Activated CD4-positive, alpha-beta T cell treated with anti-CD3 and anti-CD28 coated beads for 36 hours (primary cell): ENCODE measurements around the gene CCL11. TPM values are rescaled to one million over a fixed set of nuclear protein-coding genes. Genes with fewer than 3 reads are reported as not detected.

ENCODE experiments used
- ATAC-seq: fragments of 200-7000 bp; cut with Tn5 transposase; one replicate; pipeline ENCODE4 v1.10.0; 2021; ENCODE audit warnings: mild to moderate bottlenecking, moderate library complexity
- CTCF ChIA-PET: fragments of 350-600 bp; sonication (Branson Sonifier 250); formaldehyde crosslinking; loops from one replicate; lab custom pipeline; 2021; ENCODE audit warnings: antibody characterized with exemption; lab: Charles Lee
- POLR2A ChIA-PET: fragments of 350-600 bp; sonication (Branson Sonifier 250); formaldehyde crosslinking; loops from one replicate; lab custom pipeline; 2021; ENCODE audit warnings: antibody characterized with exemption, inconsistent platforms; lab: Charles Lee
- DNase-seq: peaks from one replicate; pipeline ENCODE4 v3.0.0-alpha.2; 2020
- H3K27ac Mint-ChIP-seq: one replicate; pipeline ENCODE4 v1.8.0; 2021; ENCODE audit warnings: mixed read lengths
- H3K27me3 Mint-ChIP-seq: one replicate; pipeline ENCODE4 v1.8.0; 2021; ENCODE audit warnings: mixed read lengths
- H3K36me3 Mint-ChIP-seq: one replicate; pipeline ENCODE4 v1.8.0; 2021; ENCODE audit warnings: low read depth, mixed read lengths
- H3K4me1 Mint-ChIP-seq: one replicate; pipeline ENCODE4 v1.8.0; 2021; ENCODE audit warnings: mixed read lengths
- H3K4me3 Mint-ChIP-seq: one replicate; pipeline ENCODE4 v1.8.0; 2021; ENCODE audit warnings: mild to moderate bottlenecking, moderate library complexity, mixed read lengths
- H3K9me3 Mint-ChIP-seq: one replicate; pipeline ENCODE4 v1.8.0; 2021; ENCODE audit warnings: low read depth, mixed read lengths
- intact Hi-C, 2 experiments: fragments of 100-400 bp; cut with DNase I in 1 of 2; cut with micrococcal nuclease in 1 of 2; formaldehyde crosslinking; loops; one replicate each; pipeline versions ENCODE4 v1.14.2 to v1.15.1; 2022 to 2024; cut with DNase I, micrococcal nuclease
- total RNA-seq, 2 experiments: library from RNA; stranded (reverse); gene quantifications; one replicate each; pipeline ENCODE4 v1.2.3, GENCODE V29; 2021

The CCL11 gene
- total RNA-seq, 2 experiments from 2014 or later = not detected

GRCh38 chr17:34299956-34300577 is 14.5 kb downstream of the CCL11 start:
- CTCF ChIA-PET = no interaction called here
- intact Hi-C loops = no loop called here
- no peaks in the 10 kb centered on the region for H3K36me3 Mint-ChIP-seq

GRCh38 chr17:34300652-34301370 is 15.3 kb downstream of the CCL11 start:
- H3K27ac Mint-ChIP-seq = no peak overlapping the region
- no peak for DNase-seq
- H3K36me3 Mint-ChIP-seq = no peaks in the 10 kb centered on the region
- POLR2A ChIA-PET = no interaction called here
- no peak for ATAC-seq
- no peaks in the 10 kb centered on the region for H3K9me3 Mint-ChIP-seq
- peaks cover 3% of the 10 kb centered on the region for H3K4me1 Mint-ChIP-seq
- intact Hi-C loops = no loop called here
- H3K4me3 Mint-ChIP-seq = no peak overlapping the region
- peaks cover 19% of the 10 kb centered on the region for H3K27me3 Mint-ChIP-seq
- CTCF ChIA-PET = interaction anchor here (0.9 kb wide), 1 partner anchor 100 kb away, joined by 3 read pairs; no protein-coding TSS in a partner anchor

More at GRCh38 chr17:34299956-34300577, 14.5 kb downstream of the CCL11 start:
- POLR2A ChIA-PET = no interaction called here
- Mint-ChIP-seq H3K27ac (no peak overlapping the region), H3K4me1 (peaks cover 3% of the 10 kb centered on the region), H3K9me3 (no peaks in the 10 kb centered on the region), H3K27me3 (peaks cover 18% of the 10 kb centered on the region), H3K4me3 (no peak overlapping the region)
- ATAC-seq (no peak), DNase-seq (no peak)

GRCh38 chr17:34301986-34302385 is 16.4 kb downstream of the CCL11 start:
- POLR2A ChIA-PET = interaction anchor here (0.6 kb wide), 1 partner anchor 82 kb away, joined by 5 read pairs; no protein-coding TSS in a partner anchor
- H3K27me3 Mint-ChIP-seq = peaks cover 23% of the 10 kb centered on the region
- peaks cover 3% of the 10 kb centered on the region for H3K4me1 Mint-ChIP-seq
- CTCF ChIA-PET = interaction anchor here (0.6 to 0.9 kb wide), 3 partner anchors 16 to 197 kb away, joined by 3 read pairs; partner anchors contain the start of gene CCL1
- H3K9me3 Mint-ChIP-seq = no peaks in the 10 kb centered on the region
- intact Hi-C loops = no loop called here
- ATAC-seq (no peak), DNase-seq (no peak)
- no peak overlapping the region for H3K27ac Mint-ChIP-seq
- H3K36me3 Mint-ChIP-seq = no peaks in the 10 kb centered on the region
- no peak overlapping the region for H3K4me3 Mint-ChIP-seq

GRCh38 chr17:34302636-34303035 is 17.1 kb downstream of the CCL11 start:
- no peak overlapping the region for H3K27ac Mint-ChIP-seq
- H3K4me3 Mint-ChIP-seq = no peak overlapping the region
- H3K27me3 Mint-ChIP-seq = peaks cover 23% of the 10 kb centered on the region
- CTCF ChIA-PET = interaction anchor here (0.8 to 0.9 kb wide), 2 partner anchors 17 to 61 kb away, joined by 3 read pairs; partner anchors contain the start of gene CCL1
- ATAC-seq (no peak), DNase-seq (no peak)
- intact Hi-C loops = no loop called here
- POLR2A ChIA-PET = no interaction called here
- peaks cover 3% of the 10 kb centered on the region for H3K4me1 Mint-ChIP-seq
- no peaks in the 10 kb centered on the region for H3K36me3 Mint-ChIP-seq
- H3K9me3 Mint-ChIP-seq = no peaks in the 10 kb centered on the region

DNA sequence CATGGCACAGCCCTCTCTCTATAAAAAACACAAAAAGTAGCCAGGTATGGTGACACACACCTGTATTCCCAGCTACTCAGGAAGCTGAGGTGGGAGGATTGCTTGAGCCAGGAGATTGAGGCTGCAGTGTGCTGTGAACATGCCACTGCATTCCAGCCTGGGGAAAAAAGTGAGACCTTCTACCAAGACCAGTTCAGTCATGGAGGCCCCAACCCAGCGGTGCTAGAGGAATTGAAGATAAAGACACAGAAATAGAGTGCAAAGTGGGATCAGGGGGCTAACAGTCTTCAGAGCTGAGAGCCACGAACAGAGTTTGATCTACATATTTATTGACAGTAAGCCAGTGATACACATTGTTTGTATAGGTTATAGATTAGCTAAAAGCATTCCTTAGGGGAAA is 18.1 kb downstream of the CCL11 start:
- ATAC-seq (no peak), DNase-seq (no peak)
- Mint-ChIP-seq H3K9me3 (no peaks in the 10 kb centered on the region), H3K27ac (no peak overlapping the region), H3K27me3 (peaks cover 18% of the 10 kb centered on the region), H3K4me1 (no peaks in the 10 kb centered on the region), H3K36me3 (no peaks in the 10 kb centered on the region), H3K4me3 (no peak overlapping the region)
- ChIA-PET POLR2A (no interaction called here), CTCF (no interaction called here)
- intact Hi-C loops = no loop called here

DNA sequence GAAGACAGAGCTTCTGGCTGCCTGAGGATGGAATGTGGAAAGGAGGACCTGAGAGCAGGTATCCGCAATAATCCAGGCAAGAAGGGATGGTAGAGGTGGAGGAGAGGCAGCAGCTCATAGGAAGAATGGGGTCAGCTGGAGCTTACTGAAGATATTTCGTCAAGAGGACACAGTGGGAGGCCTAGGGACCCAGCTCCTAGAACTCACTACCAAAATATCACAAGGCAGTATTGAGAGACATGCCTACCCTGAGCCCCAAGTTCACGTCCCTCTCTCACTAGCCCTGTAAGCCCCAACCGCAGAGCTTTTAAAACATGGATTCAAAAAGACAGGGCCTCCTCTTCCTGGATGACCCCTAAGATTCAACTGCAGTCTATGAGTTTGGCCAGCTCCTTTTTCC is 19.5 kb downstream of the CCL11 start:
- ATAC-seq = no peak
- H3K4me3 Mint-ChIP-seq = no peak overlapping the region
- H3K4me1 Mint-ChIP-seq = no peaks in the 10 kb centered on the region
- no peak overlapping the region for H3K27ac Mint-ChIP-seq
- CTCF ChIA-PET = interaction anchor here (0.7 kb wide), 1 partner anchor 23 kb away, joined by 3 read pairs; no protein-coding TSS in a partner anchor
- DNase-seq = no peak
- H3K36me3 Mint-ChIP-seq = no peaks in the 10 kb centered on the region
- POLR2A ChIA-PET = no interaction called here
- H3K27me3 Mint-ChIP-seq = peaks cover 17% of the 10 kb centered on the region
- H3K9me3 Mint-ChIP-seq = no peaks in the 10 kb centered on the region
- intact Hi-C loops = no loop called here

DNA sequence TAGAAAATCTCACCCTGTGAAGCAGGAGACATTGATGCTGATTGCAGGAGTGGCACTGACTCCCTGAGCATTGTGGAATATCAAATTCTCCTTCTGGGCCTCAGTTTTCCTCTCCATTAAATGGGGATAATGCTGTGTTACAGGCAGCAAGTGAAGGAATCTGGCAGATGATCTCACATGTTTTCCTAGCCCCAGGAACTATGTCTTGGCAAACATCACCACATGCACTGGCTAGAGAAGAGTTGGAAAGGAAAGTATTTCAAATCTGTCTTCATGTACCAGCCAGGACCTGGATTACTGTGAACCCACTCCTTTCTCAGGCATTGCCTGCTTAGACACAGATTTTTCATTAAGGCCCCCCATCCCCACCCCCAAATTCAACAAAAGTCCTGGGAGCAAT is 20.1 kb downstream of the CCL11 start:
- no peaks in the 10 kb centered on the region for H3K36me3 Mint-ChIP-seq
- no peaks in the 10 kb centered on the region for H3K4me1 Mint-ChIP-seq
- peaks cover 17% of the 10 kb centered on the region for H3K27me3 Mint-ChIP-seq
- intact Hi-C loops = no loop called here
- H3K9me3 Mint-ChIP-seq = no peaks in the 10 kb centered on the region
- H3K27ac Mint-ChIP-seq = no peak overlapping the region
- no peak for DNase-seq
- CTCF ChIA-PET = no interaction called here
- no peak for ATAC-seq
- POLR2A ChIA-PET = no interaction called here
- H3K4me3 Mint-ChIP-seq = no peak overlapping the region

- H3K4me3 Mint-ChIP-seq = no peak overlapping the region
- DNase-seq (no peak), ATAC-seq (no peak)
- ChIA-PET POLR2A (no interaction called here), CTCF (interaction anchor here (0.8 kb wide), 1 partner anchor 12 kb away, joined by 3 read pairs; no protein-coding TSS in a partner anchor)
- intact Hi-C loops = no loop called here
- no peaks in the 10 kb centered on the region for H3K9me3 Mint-ChIP-seq
- H3K27me3 Mint-ChIP-seq = peaks cover 17% of the 10 kb centered on the region
- no peaks in the 10 kb centered on the region for H3K4me1 Mint-ChIP-seq
- no peak overlapping the region for H3K27ac Mint-ChIP-seq
- H3K36me3 Mint-ChIP-seq = no peaks in the 10 kb centered on the region
These were observed 20.9 kb downstream of the CCL11 start for GRCh38 chr17:34306466-34306865.

GRCh38 chr17:34307110-34307509 is 21.6 kb downstream of the CCL11 start:
- ATAC-seq (peak; percentile 44), DNase-seq (no peak)
- no peaks in the 10 kb centered on the region for H3K36me3 Mint-ChIP-seq
- peaks cover 13% of the 10 kb centered on the region for H3K27me3 Mint-ChIP-seq
- no peaks in the 10 kb centered on the region for H3K9me3 Mint-ChIP-seq
- ChIA-PET CTCF (interaction anchor here (0.8 kb wide), 1 partner anchor 11 kb away, joined by 3 read pairs; no protein-coding TSS in a partner anchor), POLR2A (no interaction called here)
- H3K4me3 Mint-ChIP-seq = no peak overlapping the region
- no peaks in the 10 kb centered on the region for H3K4me1 Mint-ChIP-seq
- intact Hi-C loops = no loop called here
- no peak overlapping the region for H3K27ac Mint-ChIP-seq

GRCh38 chr17:34308371-34308770 is 22.8 kb downstream of the CCL11 start:
- DNase-seq = no peak
- Mint-ChIP-seq H3K4me3 (no peak overlapping the region), H3K4me1 (no peaks in the 10 kb centered on the region), H3K27ac (no peak overlapping the region), H3K9me3 (no peaks in the 10 kb centered on the region), H3K36me3 (no peaks in the 10 kb centered on the region), H3K27me3 (peaks cover 18% of the 10 kb centered on the region)
- ChIA-PET CTCF (interaction anchor here (1.5 kb wide), 1 partner anchor 30 kb away, joined by 4 read pairs; no protein-coding TSS in a partner anchor), POLR2A (no interaction called here)
- no peak for ATAC-seq
- intact Hi-C loops = no loop called here

GRCh38 chr17:34311291-34311690 is 25.7 kb downstream of the CCL11 start:
- H3K36me3 Mint-ChIP-seq = no peaks in the 10 kb centered on the region
- no peak overlapping the region for H3K27ac Mint-ChIP-seq
- H3K9me3 Mint-ChIP-seq = no peaks in the 10 kb centered on the region
- no peak overlapping the region for H3K4me3 Mint-ChIP-seq
- no peaks in the 10 kb centered on the region for H3K4me1 Mint-ChIP-seq
- intact Hi-C loops = no loop called here
- DNase-seq (no peak), ATAC-seq (no peak)
- peaks cover 19% of the 10 kb centered on the region for H3K27me3 Mint-ChIP-seq
- POLR2A ChIA-PET = interaction anchor here (0.7 kb wide), 1 partner anchor 62 kb away, joined by 3 read pairs; no protein-coding TSS in a partner anchor
- CTCF ChIA-PET = no interaction called here
